ENCODE results near the gene SLC25A21.

DNA sequence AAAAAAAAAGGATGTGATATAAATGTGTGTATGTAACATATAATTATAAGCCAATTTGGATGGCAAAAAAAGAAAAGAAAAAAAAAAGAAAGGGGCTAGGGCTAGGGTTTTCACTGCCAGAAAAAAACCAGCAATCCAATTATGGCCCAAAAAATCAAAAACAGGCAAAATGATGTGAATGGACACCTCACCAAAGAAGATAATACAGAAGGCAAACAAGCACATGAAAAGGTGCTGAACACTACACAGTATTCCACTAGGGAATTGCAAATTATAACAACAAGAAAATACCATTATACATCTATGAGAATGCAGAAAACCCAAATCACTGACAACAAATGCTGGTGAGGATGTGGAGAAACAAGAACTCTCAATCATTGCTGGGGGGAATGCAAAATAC, 13.3 kb upstream of the SLC25A21 start:
- TF ChIP-seq POLR2A (IDR thresholded peaks at IDR 0.05; ENCODE audit: low read length), result no peak
- TF ChIP-seq, protein P1, sequence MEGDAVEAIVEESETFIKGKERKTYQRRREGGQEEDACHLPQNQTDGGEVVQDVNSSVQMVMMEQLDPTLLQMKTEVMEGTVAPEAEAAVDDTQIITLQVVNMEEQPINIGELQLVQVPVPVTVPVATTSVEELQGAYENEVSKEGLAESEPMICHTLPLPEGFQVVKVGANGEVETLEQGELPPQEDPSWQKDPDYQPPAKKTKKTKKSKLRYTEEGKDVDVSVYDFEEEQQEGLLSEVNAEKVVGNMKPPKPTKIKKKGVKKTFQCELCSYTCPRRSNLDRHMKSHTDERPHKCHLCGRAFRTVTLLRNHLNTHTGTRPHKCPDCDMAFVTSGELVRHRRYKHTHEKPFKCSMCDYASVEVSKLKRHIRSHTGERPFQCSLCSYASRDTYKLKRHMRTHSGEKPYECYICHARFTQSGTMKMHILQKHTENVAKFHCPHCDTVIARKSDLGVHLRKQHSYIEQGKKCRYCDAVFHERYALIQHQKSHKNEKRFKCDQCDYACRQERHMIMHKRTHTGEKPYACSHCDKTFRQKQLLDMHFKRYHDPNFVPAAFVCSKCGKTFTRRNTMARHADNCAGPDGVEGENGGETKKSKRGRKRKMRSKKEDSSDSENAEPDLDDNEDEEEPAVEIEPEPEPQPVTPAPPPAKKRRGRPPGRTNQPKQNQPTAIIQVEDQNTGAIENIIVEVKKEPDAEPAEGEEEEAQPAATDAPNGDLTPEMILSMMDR (IDR thresholded peaks at IDR 0.05), result no peak
- TF ChIP-seq EP300 (IDR thresholded peaks at IDR 0.05), result no peak
